ENCODE measurements around the gene TTC17.
"Not testable (repeated sequence)": the region's sequence is repeated elsewhere in the genome, so short reads cannot be mapped to it uniquely, and the experiment has no call there.

The TTC17 gene

GRCh38 chr11:43393765-43394355, 35.1 kb downstream of the TTC17 start:
- DNase-seq, result no peak

DNA sequence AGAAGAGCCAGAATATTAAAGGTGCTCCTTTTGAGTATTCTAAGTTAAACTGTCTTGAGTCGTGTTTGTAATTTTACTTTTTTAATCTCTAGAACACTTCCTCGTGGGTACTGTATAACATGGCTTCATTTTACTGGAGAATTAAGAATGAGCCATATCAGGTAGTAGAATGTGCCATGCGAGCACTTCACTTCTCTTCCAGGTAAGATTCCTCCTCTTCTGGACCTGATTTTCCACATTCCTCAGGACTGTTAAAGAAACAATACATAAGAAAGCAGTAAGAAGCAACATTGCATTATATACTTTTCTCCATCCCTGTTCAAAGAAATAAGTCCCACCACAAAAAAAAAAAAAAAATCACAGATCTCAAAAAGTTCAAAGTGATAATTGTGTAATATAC, 37.9 kb downstream of the TTC17 start:
- DNase-seq, result no peak

GRCh38 chr11:43397251-43397650, 38.5 kb downstream of the TTC17 start:
- DNase-seq, result no peak

DNA sequence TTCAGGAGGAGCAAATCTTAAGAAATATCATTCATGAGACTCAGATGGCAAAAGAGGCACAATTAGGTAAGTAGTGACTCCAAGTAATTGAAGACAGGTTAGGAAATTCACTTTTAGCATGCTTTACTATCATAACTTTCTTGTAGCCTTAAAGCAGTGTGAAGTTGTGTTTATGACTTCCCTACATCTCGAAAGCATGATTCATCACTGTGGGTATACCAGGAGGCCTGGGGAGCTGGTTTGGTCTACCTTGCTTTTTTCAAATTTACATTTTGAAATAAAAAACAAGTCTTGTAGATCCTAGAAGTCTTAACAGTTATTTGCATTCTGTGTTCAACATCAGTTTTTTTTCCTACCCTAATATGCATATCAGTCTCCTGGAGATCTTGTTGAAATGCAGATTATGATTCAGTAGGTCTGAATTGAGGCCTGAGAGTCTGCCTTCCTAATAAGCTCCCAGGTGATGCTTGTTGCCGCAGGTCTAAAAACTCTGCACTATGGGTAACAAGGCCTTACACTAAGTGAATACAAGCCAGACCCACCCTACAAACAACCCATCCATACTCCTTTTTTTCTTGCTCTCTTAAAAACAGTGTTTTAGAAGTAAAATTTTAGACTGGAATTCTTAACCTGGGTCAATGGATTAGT, 41.4 kb downstream of the TTC17 start:
- no peak for DNase-seq

GRCh38 chr11:43401252-43401651, 42.5 kb downstream of the TTC17 start:
- DNase-seq, result no peak

DNA sequence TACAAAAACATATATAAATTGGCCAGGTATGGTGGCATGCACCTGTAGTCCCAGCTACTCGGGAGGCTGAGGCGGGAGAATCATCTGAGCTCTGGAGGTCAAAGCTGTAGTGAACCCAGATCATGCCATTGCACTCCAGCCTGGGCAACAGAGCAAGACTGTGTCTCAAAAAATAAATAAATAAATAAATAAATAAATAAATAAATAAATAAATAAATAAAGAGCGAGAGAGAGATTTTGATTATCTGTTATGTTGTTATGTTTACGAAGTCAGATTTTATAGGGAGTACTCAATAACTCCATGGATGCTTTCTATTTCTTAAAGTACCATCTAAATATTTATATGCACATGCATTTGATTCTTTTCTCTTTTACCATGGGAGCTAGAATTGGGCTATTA, 43.1 kb downstream of the TTC17 start:
- not testable (repeated sequence) for DNase-seq

- DNase-seq, result no peak
These were observed 44.9 kb downstream of the TTC17 start for GRCh38 chr11:43403357-43404231.

DNA sequence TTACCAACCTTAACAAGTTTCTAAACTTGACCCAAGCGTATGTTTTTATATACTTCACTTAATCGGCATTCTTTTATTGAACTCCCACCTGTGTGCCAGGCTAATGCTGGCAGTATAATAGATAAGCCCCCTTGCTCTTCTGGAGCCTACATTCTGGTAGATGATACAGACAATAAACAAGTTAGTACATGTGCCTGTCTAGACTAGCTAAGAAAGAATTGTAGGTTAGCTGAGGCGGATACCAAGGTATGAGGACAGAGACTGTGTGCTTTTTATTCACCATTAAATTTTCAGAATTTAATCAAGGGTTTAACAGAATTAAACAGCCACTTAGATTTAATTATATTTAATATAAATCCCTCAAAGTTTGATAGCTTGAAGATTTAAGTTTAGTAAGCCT, 45.7 kb downstream of the TTC17 start:
- DNase-seq, result no peak

DNA sequence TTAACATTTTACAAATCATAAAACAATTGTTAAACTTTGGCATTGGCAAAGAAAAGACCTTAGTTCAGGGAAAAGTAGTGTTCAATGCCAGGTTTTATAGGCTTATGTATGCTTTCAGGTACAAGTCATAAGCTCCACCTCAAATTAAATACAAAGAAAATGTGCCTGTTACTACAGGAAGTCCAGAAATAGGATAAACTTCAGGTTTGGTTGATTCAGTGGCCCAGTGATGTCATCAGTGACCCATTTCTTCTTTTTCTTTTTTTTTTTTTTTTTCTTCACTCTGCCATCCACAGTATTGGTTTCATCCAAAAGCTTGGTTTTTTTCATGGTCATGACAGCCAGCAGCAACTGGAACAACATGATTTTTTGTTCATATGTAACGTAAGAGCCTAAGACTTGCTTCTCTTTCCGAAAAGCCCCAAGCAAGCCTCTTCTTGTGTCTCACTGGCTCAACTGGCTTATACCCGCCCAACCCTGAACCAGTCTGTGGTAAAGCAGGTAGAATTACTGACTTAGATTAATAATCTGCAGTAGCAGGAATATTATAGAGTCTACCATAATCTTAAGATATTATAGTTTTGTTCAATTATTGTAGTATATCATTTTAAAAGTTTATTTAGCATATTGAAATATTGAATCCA, 46.2 kb downstream of the TTC17 start:
- DNase-seq, result no peak

DNA sequence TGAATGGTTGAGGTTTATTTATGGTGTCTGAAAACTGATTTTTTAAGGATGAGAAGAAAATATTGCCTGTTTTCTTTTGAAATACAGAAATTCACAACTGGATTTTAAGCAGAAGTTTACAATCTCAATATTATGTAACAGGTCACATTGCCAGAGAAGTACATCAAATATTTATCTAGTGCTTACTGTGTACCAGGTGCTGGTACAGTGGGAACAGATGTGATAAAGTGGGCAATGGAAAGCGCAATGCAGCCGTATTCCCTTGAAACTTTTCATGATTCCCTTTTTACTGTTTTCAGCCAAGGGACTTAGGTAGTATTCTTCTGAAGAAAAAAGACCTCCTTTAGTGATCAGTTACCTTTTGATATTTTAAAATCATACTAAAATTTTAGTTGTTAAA, 49.6 kb downstream of the TTC17 start:
- no peak for DNase-seq

- DNase-seq, result no peak
These were observed 51.7 kb downstream of the TTC17 start for GRCh38 chr11:43410394-43410793.

DNA sequence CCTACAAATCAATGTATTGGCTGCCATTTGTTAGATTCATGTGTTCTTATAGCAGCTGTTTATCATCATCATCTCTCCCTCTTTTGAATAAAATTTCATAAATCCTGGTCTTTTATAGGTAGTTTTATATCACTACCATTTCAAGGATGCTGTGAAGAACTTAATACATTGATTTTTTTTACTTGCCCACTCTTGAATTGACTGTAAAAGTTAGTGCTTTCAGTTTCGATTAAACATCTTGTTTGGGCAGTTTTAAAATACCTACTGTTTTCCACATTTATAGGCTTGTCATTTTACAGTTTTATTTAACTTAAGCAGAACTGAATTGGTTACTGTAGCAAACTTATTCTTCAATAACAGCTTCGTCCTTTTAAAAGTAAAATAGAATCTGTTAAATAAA, 59.5 kb downstream of the TTC17 start:
- DNase-seq, result no peak

- DNase-seq, result peak; percentile 36
These were observed 60.7 kb downstream of the TTC17 start for GRCh38 chr11:43419460-43419859.

DNA sequence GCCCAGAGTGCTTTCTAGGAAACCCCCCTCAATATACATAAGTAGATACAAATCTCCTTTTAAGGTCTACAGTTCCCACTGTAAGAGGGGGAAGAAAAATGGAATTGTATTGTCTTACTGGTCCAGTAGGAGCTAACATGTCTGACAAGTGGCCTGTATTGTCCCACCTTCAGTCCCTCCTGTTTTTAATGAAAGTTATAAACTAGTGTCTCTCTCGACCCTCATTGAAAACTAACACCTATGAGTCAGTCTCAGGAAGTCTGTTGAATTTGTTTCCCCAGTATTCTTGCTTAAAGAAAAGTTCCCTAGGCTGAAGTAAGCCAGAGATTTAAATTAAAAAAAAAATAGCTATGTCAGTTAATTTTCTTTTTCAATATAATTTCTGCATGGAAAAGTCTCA, 69.3 kb downstream of the TTC17 start:
- no peak for DNase-seq

- not testable (repeated sequence) for DNase-seq
These were observed 72.2 kb downstream of the TTC17 start for GRCh38 chr11:43430916-43431315.

DNA sequence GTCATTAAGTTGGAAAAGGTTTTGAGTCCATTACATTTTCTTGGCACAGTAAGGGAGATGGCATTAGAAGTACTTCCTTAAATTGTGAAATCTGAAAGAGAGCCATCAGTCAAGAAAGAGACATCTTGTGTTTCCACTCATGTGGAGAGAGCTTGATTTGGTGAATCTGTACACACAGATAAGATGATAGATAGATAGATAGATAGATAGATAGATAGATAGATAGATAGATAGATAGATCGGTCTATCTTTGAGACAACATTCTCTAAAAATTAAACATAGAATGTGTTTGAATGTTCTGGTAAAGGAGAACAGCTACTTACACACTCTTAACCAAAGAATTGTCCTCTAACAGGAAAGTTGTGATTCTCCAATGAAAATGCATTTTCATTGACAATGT, 76.2 kb downstream of the TTC17 start:
- DNase-seq, result no peak

DNA sequence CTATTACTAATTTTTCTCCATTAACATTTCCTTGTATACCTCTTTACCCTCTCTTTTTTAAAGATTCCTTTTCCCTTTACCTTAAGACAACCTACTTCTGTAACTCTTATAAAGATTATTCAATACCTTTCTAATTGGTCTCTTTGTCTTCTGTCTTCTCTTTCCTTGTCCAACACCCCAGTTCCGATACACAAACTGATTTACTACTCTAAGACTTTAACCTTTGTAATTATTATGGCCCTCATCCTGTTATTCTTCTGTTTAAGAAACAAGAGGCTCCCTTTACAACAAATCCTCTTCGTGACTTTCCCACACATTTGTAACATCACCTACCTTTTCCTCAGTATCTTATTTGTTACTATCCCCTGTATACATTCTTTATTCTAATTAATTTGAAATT, 81.8 kb downstream of the TTC17 start:
- no peak for DNase-seq

DNA sequence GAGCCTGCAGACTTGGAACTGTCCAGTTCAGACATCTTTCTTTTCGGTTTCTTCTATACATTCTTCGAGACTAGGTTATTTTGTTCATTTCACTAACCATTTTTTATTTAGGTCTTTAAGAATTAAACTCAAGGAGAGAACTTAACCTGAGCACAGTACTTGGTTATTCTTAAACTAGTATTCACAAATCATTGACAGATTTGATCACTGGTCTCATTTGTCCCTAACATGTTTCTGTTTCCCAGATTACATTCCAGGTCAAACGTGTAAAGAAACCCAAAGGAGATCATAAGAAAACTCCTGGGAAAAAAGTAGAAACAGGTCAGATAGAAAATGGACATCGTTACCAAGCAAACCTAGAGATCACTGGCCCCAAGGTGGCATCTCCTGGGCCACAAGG, 85.1 kb downstream of the TTC17 start:
- DNase-seq, result no peak

GRCh38 chr11:43447151-43447550, 88.4 kb downstream of the TTC17 start:
- DNase-seq, result no peak

DNA sequence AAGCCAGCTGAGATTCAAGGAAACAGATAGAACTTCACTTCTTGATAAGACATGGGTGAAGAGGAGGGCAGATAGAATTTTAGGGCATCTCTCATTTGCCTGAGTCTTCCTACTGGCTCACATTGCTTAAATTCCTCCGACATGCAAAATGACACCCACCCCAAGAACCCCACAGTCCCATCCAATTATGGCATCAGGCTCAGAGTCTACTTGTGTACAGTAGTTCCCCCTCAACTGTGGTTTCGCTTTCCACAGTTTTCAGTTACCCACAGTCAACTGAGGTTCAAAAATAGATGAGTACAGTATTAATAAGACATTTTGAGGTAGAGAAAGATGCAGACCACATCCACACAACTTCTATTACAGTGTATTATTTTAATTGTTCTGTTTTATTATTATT, 99.8 kb downstream of the TTC17 start:
- DNase-seq, result no peak

DNA sequence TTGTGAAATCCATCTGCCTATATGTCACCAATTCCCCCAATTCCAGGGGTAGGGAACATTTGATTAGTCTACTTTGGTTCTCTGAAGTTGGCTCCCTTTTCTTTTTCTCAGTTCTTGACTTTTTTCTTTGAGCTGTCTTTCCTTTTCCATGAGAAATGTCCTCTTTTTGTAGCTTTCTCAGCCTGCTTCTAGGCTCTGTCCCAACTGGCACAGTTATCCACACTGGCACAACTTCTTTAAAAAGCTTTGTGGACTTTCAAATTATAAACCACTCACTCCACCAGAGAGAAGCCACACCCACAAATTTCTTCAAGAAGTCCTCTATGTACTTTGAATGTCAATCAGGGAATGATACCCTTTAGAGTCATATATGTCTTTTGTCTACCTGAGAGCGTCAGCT, 100.5 kb downstream of the TTC17 start:
- DNase-seq, result no peak

- no peak for DNase-seq
These were observed 103.6 kb downstream of the TTC17 start for GRCh38 chr11:43462359-43462758.

DNA sequence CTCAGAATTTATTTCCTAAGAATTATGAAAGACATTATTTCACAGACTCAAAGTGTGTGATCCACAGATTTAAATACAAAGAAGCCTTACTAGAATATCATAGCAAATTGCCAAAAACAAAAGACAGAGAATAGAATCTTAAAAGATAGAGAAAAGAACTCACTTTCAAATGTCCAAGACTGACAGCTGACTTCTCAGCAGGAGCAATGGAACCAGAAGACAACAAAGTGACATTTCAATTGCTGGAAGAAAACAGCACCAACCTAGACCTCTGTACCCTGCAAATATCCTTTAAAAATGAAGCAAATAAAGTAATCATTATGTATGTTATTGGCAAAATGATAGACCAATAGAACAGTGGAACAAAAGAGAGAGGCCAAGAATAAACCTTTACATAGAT, 109.2 kb downstream of the TTC17 start:
- DNase-seq, result no peak

DNA sequence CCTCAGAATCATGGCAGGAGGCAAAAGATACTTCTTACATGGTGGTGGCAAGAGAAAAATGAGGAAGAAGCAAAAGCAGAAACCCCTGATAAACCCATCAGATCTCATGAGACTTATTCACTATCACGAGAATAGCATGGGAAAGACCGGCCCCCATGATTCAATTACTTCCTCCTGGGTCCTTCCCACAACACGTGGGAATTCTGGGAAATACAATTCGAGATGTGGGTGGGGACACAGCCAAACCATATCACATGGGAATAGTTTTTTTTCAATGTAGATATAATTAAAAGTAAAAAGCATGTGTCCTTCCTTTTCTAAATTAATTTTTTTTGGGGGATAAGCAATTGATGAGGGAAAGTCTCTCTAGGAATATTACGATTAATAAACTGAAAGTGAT, 118.8 kb downstream of the TTC17 start:
- not testable (repeated sequence) for DNase-seq

Data from NCI-H2171 treated with DMSO at 0.1 percent for 48 hours (cell line).